ENCODE results near the gene MMS22L.

MMS22L gene

DNA sequence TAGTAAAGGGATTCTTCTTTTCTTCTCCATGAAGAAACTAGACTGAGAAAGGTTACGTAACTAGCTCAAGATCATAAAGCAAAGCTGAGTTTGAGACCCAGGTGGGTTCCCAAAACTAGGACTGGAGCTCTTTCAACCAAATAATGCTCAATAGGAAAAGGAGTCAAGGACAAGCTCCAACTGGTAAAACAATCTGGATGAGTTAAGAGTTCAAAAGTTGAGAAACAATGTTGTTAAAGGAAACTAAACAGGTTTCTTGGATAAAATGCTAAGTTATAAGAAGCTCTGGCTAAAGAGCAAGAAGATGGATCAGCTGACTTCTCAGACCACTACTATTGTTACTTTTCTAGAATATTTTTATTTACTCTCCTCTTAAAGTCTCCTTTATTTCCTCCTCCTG is 137.3 kb downstream of the MMS22L start:
- no peak for DNase-seq (ENCODE audit: low read depth)

DNA sequence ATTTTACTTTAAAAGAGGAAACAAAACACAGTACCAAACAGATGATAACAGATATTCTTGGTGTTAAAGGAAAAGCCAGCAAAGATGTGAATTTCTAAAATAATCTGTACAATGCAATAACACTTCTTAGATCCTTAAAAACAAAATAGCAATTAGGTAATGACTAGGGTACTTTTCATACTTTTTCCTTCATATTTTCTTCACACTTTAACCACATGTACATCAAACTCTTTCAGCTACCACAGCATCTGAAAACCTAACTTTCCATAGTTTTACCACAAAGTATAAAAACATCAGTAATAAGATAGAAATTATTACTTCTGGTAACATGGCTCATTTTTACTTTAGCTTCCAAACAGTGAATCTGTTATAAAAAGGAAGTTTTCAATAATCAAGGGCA is 141.3 kb downstream of the MMS22L start:
- no peak for DNase-seq (ENCODE audit: low read depth)

DNA sequence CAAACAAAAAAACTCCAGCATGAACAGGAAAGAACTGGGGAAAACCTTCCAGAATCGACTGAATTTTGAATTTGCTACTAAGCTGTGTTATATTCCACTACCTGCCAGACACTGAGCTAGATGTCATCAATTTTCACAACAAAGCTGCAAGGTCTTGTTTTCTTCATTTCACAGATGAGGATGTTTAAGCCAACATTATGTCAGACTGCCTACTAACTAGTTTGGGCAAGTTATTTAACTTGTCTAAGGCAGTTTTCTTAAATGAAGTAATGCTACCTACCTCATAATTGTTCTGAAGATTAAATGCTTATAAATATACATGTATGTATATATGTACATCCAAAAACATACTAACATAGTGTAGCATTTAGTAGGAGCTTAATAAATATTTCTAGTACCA is 144.4 kb downstream of the MMS22L start:
- no peak for DNase-seq (ENCODE audit: low read depth)

DNA sequence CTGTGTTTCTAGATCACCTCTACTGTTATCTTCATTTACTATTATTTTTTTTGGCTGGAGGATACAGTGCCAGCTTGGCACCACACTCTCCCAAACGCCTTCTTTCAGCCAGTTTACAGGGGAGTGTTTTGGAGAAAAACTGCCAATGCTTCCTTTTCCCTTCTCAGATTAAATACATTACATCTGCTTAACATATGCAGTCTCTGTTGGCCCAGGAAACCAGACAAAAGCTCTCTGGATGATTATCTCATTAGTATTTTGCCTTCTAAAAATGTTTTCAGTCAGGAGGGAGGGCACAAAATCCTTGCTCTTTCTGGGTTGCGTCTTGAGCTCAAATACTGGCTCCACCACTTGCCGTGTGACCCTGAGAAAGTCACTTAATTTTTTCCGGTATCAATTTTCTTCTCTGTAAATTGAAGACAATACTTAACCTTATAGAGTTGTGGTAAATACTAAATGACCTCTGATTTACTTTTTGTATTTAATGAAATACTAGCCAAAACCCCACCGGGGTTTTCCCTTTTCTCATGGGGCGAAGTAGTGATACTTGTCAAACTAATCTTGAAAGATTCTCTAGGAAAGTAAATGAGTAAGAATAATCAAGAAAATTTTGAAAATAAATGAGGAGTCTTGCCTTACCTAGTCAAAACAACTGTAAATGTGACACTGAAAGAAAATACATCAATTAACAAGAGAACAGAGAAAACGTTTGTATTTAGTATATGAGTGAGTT is 146.2 kb downstream of the MMS22L start:
- no peak for DNase-seq (ENCODE audit: low read depth)

DNA sequence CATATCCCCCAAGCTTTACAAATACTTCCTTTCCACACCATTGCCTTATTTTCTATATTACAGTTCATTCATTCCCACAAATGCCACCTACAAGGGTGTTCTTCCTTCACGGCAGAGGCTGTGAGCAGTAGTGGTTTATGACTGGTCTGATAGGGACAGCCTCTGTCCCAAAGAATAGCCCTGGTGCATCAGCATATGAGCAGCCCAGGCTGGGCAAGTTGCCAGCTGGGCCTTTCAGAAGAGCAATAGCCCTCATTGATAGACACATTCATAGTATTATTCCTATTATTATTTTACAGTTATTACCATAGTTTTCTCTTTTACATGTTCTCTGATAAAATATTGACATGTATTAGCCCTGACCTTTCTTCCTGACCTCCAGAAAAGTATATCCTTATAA is 149.9 kb downstream of the MMS22L start:
- no peak for DNase-seq (ENCODE audit: low read depth)

DNA sequence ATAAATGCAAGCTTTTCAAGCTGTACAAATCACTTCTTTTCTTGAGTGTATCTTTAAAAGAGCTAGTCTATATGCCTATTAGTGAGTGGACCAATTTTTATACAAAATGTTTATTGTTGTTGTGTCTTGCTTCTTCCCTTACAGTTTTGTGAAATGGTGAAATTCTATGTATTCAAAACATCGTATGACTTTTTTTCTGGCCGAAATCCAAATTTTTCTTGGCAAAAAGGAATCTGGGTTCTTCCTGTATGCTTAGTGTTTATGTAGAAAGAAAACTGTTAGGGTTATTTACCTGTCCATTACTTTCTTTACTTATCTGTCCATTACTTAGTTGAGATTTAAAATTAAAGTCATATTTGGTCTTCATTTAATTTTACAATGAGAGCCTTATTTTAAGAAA is 153.9 kb downstream of the MMS22L start:
- DNase-seq (ENCODE audit: low read depth), result no peak

DNA sequence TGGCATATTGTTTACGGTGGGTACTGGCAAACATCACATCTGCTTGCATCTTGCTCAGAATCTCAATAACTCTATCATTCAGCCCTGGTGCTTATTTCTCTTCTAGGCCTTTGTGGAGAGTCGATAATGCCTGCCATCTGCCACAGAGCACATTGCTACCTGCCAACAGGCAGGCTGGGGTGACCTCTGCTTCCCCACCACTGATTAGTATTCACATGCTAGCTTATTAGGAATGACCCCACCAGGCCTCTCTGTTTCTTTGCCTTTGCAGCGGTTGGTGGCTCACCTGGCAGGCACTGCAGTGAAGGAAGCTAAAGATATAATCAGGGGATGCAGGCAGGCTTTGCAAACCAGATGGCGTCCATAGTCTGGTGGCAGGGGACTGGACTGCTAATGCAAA is 154.5 kb downstream of the MMS22L start:
- no peak for DNase-seq (ENCODE audit: low read depth)

DNA sequence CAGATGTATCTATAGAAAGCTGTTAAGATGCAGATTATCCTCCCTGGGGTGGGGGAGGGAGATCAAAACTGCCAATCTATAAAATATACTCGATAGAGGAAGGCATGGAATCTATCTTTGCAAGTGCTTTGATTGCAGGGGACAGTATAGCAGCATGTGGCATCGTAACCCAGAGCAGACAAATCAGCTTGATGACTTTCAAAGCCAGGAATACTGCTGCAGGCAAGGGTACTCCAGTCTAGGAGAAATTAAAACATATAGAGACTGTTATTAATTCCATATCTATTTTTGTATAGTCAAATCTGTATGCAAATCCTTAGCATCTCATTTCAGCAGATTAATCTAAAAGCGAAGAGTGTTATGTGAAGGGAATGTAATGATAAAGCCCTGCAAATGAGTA is 159.4 kb downstream of the MMS22L start:
- DNase-seq (ENCODE audit: low read depth), result no peak

DNA sequence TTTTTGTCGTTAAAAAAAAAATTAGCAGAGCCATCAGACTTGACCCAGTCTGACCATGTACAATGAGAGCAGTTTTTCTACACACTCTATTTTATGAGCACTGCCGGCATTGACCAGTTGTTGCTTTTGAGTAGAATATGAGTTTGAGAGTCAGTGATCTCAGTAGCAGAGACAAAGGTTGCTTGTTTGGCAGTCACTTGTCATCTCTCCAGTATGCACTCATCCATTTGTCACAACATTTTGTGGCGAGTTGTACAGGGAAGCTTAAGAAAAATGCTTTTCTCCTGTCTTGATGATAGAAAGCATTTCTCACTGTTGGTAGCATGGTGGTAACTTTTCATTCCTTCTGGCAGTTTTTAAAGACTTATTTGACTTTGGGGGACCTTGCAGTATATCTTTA is 159.9 kb downstream of the MMS22L start:
- DNase-seq (ENCODE audit: low read depth), result no peak

DNA sequence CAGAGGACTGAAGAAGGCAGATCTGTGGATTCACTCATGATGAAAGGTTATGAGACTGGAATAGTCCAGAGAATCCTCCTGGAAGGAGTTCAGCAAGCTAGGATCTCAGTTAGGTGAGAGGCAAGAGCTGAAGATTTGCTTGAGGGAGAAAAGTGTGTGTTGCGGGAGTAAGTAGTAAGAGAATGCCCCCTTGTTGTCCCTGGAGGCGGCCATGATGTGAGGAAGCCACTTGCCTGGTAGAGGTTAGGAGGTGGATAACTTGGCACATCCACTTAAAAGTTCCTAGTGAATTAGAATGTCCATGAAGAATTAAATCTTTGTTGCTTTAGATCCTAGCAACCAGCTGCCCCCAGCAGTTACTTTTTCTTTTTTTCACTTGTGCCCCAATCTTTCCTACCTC is 162.5 kb downstream of the MMS22L start:
- DNase-seq (ENCODE audit: low read depth), result no peak

DNA sequence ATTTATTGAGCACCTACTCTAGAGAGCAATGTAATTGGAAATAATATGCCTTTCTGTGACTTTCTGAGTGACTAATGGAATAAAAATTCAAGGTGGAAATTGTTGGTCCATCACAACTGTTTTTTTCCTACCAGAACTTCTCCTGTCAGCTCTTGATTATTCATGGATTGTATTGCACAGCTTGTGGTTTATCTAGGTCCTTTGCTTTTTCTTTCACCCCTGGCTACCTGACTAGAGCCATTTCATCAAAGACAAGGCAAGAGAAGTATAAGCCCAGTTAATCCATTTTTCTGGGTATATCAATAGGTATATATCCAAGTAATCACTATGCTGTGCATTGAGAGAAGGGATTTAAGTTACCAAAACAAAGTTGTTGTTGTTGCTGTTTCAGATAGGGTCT is 168.4 kb downstream of the MMS22L start:
- DNase-seq (ENCODE audit: low read depth), result no peak

DNA sequence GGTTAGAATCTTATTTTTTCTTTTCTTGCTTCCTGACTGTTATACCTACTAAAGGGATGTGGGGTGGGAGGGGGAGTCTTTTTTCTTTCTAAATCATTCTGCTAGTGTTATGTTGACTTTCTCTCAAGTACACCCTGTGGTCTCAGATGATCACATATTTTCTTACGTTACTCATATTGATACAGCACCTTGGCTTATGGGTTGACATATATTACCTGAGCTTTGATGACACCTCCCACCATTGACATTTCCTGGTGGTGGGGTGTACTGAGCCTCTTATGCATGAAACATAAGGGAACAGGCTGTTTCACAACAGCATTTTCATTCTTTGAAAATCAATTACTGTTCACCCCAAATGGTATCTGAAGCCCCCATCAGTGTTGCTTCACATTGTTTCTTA is 169.8 kb downstream of the MMS22L start:
- DNase-seq (ENCODE audit: low read depth), result no peak

DNA sequence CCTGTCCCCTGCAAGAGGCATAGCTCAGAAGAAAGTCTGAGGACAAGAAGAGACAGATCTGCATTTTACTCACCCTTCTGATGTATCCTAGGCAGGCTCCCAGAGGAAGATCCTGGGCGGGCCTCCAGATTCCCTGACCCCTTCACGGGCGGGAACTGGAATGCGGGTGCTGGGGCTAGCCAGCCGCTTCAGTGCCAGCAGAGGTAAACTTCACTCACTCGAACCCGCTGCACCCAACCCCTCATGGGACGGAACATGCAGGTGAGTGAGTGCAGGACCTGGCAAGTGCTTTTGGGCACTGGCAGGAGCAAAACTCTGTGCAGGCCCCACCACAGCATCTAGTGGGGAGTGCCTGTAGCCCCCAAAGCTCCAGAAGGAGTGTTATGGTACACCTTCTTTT is 171.8 kb downstream of the MMS22L start:
- no peak for DNase-seq (ENCODE audit: low read depth)

DNA sequence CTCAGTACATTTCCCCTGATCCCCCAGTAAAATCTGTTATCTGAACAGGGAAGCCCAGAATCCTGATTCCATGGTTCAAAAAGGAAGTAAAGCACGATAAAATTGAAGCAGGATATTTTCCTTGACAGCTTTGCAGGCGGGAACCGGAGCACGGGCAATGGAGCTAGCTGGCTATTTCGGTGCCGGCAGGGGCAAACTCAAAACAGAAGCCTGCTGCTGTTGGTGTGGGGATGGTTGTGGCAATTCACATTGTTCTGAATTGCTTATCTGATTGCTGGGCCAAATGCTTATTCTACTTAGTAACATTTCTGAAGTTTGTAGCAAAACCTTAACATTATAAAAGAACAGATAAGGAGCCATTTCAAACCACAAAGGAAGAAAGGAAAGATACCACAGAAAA is 172.4 kb downstream of the MMS22L start:
- DNase-seq (ENCODE audit: low read depth), result no peak

DNA sequence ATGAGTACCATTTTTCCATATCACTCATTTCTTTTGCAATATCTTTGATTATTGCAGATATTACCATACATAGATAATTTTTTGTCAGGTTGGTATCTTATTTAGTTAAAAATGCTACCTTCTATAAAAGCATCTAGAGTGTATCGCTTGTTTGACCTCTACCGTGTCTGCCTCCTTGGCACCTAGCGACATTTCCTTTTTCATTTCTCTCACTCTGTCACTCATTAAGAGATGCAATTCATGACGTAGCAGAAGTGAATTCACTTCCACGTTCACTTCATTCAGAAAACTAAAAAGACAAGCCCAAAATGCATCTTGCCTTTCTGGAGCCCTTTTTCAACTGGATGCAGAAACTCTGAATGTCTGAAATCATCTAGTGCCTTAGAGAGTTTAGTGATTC is 172.9 kb downstream of the MMS22L start:
- no peak for DNase-seq (ENCODE audit: low read depth)

DNA sequence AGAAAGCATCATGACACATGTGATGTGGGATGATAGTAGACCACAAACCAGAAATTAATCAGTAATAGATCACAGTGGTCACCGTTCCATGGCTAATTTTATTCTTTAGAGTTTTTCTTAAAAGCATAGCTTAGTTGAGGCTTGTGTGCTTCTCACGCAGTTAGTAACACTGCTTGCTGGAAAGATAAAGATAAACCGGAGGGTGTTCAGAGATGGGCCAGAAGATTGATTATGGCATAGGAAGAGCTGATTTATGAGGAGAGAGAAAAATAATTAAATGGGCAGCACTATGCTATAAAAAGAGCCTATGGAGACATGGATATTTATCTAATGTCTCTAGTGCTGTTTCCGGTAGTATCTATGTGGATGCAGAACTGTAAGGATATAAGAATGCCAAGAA is 173.6 kb downstream of the MMS22L start:
- no peak for DNase-seq (ENCODE audit: low read depth)

DNA sequence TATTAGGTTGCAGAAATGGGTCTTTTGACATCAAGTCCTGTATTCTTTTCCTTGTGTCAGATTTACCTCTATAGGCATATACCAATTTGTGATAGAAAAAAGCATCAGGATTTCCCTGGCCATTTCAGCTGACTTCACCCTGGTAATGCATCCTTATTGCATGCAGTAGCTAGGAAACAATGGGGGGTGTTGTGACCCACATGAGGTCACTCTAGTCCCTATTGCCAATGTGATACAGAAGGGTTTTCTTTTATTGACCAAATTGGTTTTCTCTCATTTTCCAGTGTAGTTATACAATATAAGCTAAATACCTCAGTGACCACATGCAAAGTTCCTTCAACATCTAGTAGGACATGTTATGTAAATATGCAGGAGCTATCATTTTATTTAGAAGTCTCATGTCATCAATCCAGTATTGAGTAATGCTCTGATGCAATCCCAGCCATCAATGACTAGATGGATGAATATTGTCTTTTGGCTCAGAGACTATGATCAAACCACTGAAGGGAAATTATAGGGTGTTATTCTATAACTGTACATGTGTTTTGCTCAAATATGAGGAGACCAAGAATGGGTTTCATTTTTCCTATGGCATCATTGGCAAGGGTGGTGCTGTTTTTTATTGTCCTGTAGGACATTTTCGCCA is 180.7 kb downstream of the MMS22L start:
- no peak for DNase-seq (ENCODE audit: low read depth)

DNA sequence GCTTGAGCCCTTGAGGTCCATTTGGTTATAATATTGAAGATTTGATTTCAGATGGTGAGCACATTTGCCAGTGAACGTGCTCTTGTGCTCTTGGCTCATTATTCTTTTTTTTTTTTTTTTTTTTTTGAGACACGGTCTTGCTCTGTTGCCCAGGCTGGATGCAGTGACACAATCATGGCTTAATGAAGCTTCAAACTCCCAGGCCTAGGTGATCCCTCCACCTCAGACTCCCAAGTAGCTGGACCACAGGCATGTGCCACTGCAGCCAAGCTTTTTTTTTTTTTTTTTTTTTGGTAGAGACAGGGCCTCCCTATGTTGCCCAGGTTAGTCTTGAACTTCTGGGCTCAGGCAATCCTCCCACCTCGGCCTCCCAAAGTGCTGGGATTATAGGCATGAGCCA is 182.3 kb downstream of the MMS22L start:
- DNase-seq (ENCODE audit: low read depth), result no peak

DNA sequence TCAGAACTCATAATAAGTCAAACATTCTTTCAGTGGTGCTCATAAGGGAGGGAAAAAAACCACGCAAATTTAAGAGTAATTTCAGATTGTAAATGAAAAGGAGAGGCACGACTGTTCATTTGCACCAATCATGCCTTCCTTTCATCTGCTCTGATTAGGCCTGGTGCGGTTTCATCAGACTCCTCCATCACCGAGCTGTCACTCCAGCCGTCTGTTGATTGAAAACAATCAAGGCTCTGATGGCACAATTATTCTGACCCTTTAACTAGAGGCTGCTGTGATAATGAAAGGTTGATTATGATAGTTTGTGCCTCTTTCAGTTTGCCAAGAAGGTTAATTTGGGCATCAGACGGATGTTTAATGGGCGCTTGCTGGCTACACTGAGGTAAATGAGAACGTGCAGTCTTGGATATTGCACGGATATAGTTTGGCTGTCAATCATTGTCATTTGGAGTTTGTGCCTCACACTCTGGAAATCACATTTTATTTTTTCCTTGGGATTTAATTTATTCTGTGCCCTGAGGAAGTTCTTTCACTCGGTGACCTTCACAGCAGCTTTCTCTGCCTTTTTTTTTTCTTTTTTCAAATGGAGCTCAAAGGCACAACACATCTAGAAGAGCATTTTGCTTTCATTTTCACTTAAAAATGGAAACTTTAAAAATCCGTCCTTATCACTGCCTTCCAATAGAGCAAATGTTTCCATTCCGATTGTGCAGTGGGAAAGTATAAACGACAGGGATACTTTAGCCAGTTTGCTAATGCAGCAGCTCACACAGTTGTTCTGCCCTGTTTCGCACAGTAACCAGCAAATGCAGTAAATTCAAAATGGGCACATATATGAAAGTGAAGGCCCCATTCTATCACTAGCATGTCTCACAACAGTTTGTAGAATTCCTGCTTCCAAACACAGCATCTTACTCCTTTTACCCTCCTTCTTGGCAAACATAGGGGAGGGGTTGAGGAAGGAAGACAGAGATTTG is 185.7 kb downstream of the MMS22L start:
- DNase-seq (ENCODE audit: low read depth), result no peak

DNA sequence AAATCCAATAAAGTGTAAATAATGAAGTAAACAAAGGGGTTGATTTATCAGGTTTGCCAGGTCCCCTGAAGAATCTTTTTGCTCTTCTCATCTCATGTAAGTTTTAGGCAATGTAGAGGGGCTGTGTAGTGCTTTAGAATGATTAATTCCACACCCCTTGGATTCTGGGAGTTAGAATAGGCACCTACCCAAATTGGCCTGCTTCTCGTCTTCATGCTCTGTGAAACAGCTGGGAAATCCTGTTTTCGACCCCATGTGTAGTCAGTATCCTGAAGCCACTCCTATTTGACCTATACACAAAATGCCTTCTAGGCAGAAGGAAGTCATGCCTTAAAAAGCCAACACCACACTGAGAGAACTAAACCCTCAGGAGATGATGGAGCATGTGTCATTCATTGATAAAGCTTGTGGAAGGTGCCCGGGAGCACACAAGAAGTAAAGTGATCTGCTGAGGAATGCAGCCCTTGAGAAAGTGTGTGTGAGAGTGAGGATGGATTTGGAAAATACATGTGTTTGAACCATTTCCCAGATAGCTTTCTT is 187.6 kb downstream of the MMS22L start:
- no peak for DNase-seq (ENCODE audit: low read depth)

DNA sequence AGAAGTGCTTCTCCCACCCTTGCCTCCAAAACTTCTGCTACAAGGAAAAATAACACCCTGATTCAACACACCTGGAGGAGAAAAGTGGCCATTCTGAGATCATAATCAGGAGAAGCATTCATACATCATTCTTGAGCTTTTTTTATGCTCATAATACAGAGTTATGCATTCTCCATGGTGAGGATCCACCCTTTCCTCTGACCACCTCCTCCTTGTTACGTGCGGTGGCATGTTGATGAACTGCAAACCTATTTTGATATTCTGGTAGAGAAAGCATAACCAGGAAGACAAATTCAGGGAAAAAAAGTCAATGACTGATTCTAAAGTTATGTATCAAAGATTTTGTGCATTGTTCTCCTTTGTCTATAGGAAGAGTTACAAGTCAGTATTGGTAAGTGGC is 188.6 kb downstream of the MMS22L start:
- DNase-seq (ENCODE audit: low read depth), result no peak

DNA sequence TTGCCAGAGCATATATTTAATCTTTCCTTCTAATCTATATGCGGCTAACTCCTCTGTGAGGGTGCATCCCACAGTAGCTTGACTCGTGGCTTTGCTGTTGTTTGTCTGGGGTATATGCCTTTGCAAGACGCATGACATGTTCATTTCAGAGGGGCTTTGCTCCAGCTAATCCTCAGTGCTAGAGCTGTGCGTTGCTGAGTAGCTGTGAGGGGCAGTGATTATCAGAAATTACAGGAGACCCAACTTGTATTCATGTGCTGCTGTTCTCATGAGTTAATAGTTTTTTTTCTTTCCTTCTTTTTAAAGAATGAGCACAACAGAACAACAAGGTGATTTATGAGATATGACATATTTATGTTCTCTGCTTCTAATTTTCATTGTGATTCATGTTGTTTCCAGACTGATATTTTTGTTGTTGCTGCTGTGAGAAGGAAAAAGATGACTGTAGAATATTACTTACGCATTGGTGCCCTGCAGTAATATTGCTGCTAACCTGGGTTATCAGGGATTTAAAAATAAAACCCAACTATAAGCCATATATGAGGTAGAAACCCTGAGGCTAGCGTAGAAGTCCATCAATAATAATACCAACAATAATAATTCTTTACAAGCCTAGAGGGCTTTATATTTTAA is 190.2 kb downstream of the MMS22L start:
- no peak for DNase-seq (ENCODE audit: low read depth)

Data from stimulated activated CD8-positive, alpha-beta memory T cell treated with anti-CD3 and anti-CD28 coated beads, Interleukin-12 subunit alpha, Interleukin-12 subunit beta, amount 100 ng/mL, for 4 hours (primary cell).